H9 (cell line): Measurements from ENCODE around the gene ZNF76. TPM values are rescaled to one million over a fixed set of nuclear protein-coding genes. Genes with fewer than 3 reads are reported as not detected.
A peak's percentile ranks its signal among the peaks of the same experiment; 100 is the strongest.

Experiments
- DNase-seq: peaks from one replicate; pipeline ENCODE4 v3.0.0-alpha.2; 2017
- H2AFZ ChIP-seq: one replicate; pipeline ENCODE4 v1.6.1; 2013; ENCODE audit warnings: mild to moderate bottlenecking, low read length, control low read depth, moderate library complexity
- H2AK5ac ChIP-seq: 2 replicates; pipeline ENCODE4 v1.6.1; 2013; ENCODE audit warnings: low read length, control low read depth, mixed read lengths; ENCODE audit not compliant: insufficient read length
- H2BK120ac ChIP-seq: one replicate; pipeline ENCODE4 v1.6.1; 2013; ENCODE audit warnings: low read depth, mild to moderate bottlenecking, low read length, control low read depth, inconsistent platforms; ENCODE audit not compliant: poor library complexity, severe bottlenecking
- H2BK12ac ChIP-seq: 2 replicates; pipeline ENCODE4 v1.6.1; 2013; ENCODE audit warnings: low read length, control low read depth, mixed read lengths, low read depth; ENCODE audit not compliant: insufficient read length
- H2BK15ac ChIP-seq: 2 replicates; pipeline ENCODE4 v1.6.1; 2013; ENCODE audit warnings: low read depth, low read length, control low read depth
- H2BK20ac ChIP-seq: one replicate; pipeline ENCODE4 v1.6.1; 2013; ENCODE audit warnings: low read depth, mild to moderate bottlenecking, low read length, control low read depth, inconsistent platforms; ENCODE audit not compliant: poor library complexity, severe bottlenecking
- H2BK5ac ChIP-seq: 2 replicates; pipeline ENCODE4 v1.6.1; 2013; ENCODE audit warnings: low read length, control low read depth, mixed read lengths; ENCODE audit not compliant: insufficient read length
- H3K14ac ChIP-seq: 2 replicates; pipeline ENCODE4 v1.6.1; 2013; ENCODE audit warnings: low read length, control low read depth; ENCODE audit not compliant: insufficient read depth
- H3K18ac ChIP-seq: 2 replicates; pipeline ENCODE4 v1.6.1; 2013; ENCODE audit warnings: low read depth, mild to moderate bottlenecking, mixed read lengths, low read length, control low read depth; ENCODE audit not compliant: insufficient read length
- H3K23ac ChIP-seq: 2 replicates; pipeline ENCODE4 v1.6.1; 2013; ENCODE audit warnings: low read length, control low read depth, mixed read lengths, low read depth; ENCODE audit not compliant: insufficient read length
- H3K23me2 ChIP-seq: 2 replicates; pipeline ENCODE4 v1.6.1; 2013; ENCODE audit warnings: low read depth, mild to moderate bottlenecking, mixed read lengths, low read length, control low read depth; ENCODE audit not compliant: insufficient read length, poor library complexity, severe bottlenecking
- H3K27ac ChIP-seq: 2 replicates; pipeline ENCODE4 v1.5.1; 2013; ENCODE audit warnings: low read length, control low read depth, mixed read lengths, low read depth; ENCODE audit not compliant: insufficient read length
- H3K27me3 ChIP-seq: 2 replicates; pipeline ENCODE4 v1.6.1; 2013; ENCODE audit warnings: low read length, control low read depth, inconsistent platforms; ENCODE audit not compliant: insufficient read depth
- H3K4ac ChIP-seq: 2 replicates; pipeline ENCODE4 v1.6.1; 2013; ENCODE audit warnings: low read depth, mild to moderate bottlenecking, control low read depth, inconsistent platforms, low read length, moderate library complexity
- H3K4me1 ChIP-seq: 2 replicates; pipeline ENCODE4 v1.6.1; 2013; ENCODE audit warnings: low read length, control low read depth, inconsistent platforms; ENCODE audit not compliant: insufficient read depth
- H3K4me2 ChIP-seq: 2 replicates; pipeline ENCODE4 v1.6.1; 2013; ENCODE audit warnings: low read length, control low read depth, mixed read lengths; ENCODE audit not compliant: insufficient read length, insufficient read depth
- H3K56ac ChIP-seq: 2 replicates; pipeline ENCODE4 v1.6.1; 2013; ENCODE audit warnings: low read depth, mild to moderate bottlenecking, mixed read lengths, low read length, control low read depth; ENCODE audit not compliant: insufficient read length
- H3K79me1 ChIP-seq: 2 replicates; pipeline ENCODE4 v1.6.1; 2013; ENCODE audit warnings: low read depth, mild to moderate bottlenecking, moderate library complexity, low read length, control low read depth, inconsistent platforms; ENCODE audit not compliant: insufficient read depth, poor library complexity, severe bottlenecking
- H3K79me2 ChIP-seq: 2 replicates; pipeline ENCODE4 v1.6.1; 2013; ENCODE audit warnings: low read length, control low read depth, inconsistent platforms; ENCODE audit not compliant: insufficient read depth
- H3K9ac ChIP-seq: 2 replicates; pipeline ENCODE4 v1.6.1; 2013; ENCODE audit warnings: low read length, control low read depth, mixed read lengths; ENCODE audit not compliant: insufficient read length; ENCODE audit errors: extremely low read depth
- H3K9me3 ChIP-seq: one replicate; pipeline ENCODE4 v1.6.1; 2013; ENCODE audit warnings: low read depth, low read length, inconsistent platforms; ENCODE audit not compliant: control insufficient read depth
- H3T11ph ChIP-seq: one replicate; pipeline ENCODE4 v1.6.1; 2013; ENCODE audit warnings: mild to moderate bottlenecking, low read length, control low read depth, inconsistent platforms
- H4K20me1 ChIP-seq: one replicate; pipeline ENCODE4 v1.6.1; 2013; ENCODE audit not compliant: control insufficient read depth, insufficient read length, insufficient read depth
- H4K5ac ChIP-seq: 2 replicates; pipeline ENCODE4 v1.6.1; 2013; ENCODE audit warnings: low read depth, mild to moderate bottlenecking, mixed read lengths, low read length, control low read depth; ENCODE audit not compliant: insufficient read length
- H4K8ac ChIP-seq: replicated peaks from 2 replicates; pipeline ENCODE4 v1.6.1; 2013; ENCODE audit warnings: low read length, control low read depth, mixed read lengths, low read depth; ENCODE audit not compliant: insufficient read length
- H4K91ac ChIP-seq: 2 replicates; pipeline ENCODE4 v1.6.1; 2013; ENCODE audit warnings: low read depth, mild to moderate bottlenecking, moderate library complexity, mixed read lengths, low read length, control low read depth; ENCODE audit not compliant: insufficient read length
- H3K27ac Mint-ChIP-seq, 3 experiments: 2 replicates in 2 of 3; 3 replicates in 1 of 3; pipeline ENCODE4 v1.8.0; 2020 to 2021; ENCODE audit warnings: mixed read lengths in 3 of 3, mild to moderate bottlenecking in 1 of 3, moderate library complexity in 1 of 3
- H3K27me3 Mint-ChIP-seq: 2 replicates; pipeline ENCODE4 v1.8.0; 2021; ENCODE audit warnings: low read depth, mild to moderate bottlenecking, moderate library complexity, mixed read lengths
- H3K36me3 Mint-ChIP-seq, 3 experiments: 2 replicates in 2 of 3; 3 replicates in 1 of 3; pipeline ENCODE4 v1.8.0; 2020 to 2021; ENCODE audit warnings: low read depth in 3 of 3, mixed read lengths in 3 of 3; ENCODE audit not compliant: insufficient read depth in 1 of 3
- H3K4me1 Mint-ChIP-seq, 2 experiments: 2 replicates each; pipeline ENCODE4 v1.8.0; 2020; ENCODE audit warnings: mixed read lengths in 2 of 2
- H3K4me3 Mint-ChIP-seq, 2 experiments: 2 replicates in 1 of 2; 3 replicates in 1 of 2; pipeline ENCODE4 v1.8.0; 2020 to 2021; ENCODE audit warnings: mild to moderate bottlenecking in 2 of 2, mixed read lengths in 2 of 2, moderate library complexity in 1 of 2
- H3K9me3 Mint-ChIP-seq, 2 experiments: 2 replicates in 1 of 2; 3 replicates in 1 of 2; pipeline ENCODE4 v1.8.0; 2020; ENCODE audit warnings: mild to moderate bottlenecking in 2 of 2, mixed read lengths in 2 of 2, moderate library complexity in 1 of 2
- CTCF ChIP-seq: fragments of 200-600 bp; sonication (generic); conservative IDR thresholded peaks from 3 replicates; pipeline ENCODE4 v1.8.0; 2021; ENCODE audit warnings: antibody characterized with exemption, mild to moderate bottlenecking
- WGBS: extraction: QIAGEN DNeasy Blood & Tissue Kit; methylation state at CpG from one replicate; pipeline ENCODE4 v1.1.7; 2013; ENCODE audit warnings: missing lambda C conversion rate, low lambda C conversion rate, mixed read lengths; ENCODE audit not compliant: insufficient read length; ENCODE audit errors: extremely low coverage; 5-methylcytosine and 5-hydroxymethylcytosine counted together
- total RNA-seq: library from RNA; stranded (reverse); gene quantifications from 2 replicates; pipeline ENCODE4 v1.2.1, GENCODE V29; 2021

ZNF76 gene
- total RNA-seq, 1 experiment from 2014 or later: 21.1 TPM

GRCh38 chr6:35302604-35303241, 43.2 kb downstream of the ZNF76 start:
- Mint-ChIP-seq H3K27me3 (no peaks in the 10 kb centered on the region; the same call in 1 of the 2 replicates), H3K36me3 (no peaks in the 10 kb centered on the region)
- WGBS: no CpG with 5 or more reads among the region's 6 CpGs

More at GRCh38 chr6:35302604-35303241, 43.2 kb downstream of the ZNF76 start:
- no peak overlapping the region for H4K8ac ChIP-seq
- Mint-ChIP-seq H3K4me1 (peaks cover 20% of the 10 kb centered on the region in 2 experiments), H3K27ac (peak overlapping the region; percentile 53 to 87 (median 57); a peak in 4 of 7 replicates), H3K9me3 (no peaks in the 10 kb centered on the region), H3K4me3 (peak overlapping the region in 1 of 2 experiments; percentile 47; a peak in 1 of 5 replicates)
- H4K20me1 ChIP-seq: no peaks in the 10 kb centered on the region
- H3K23me2 ChIP-seq: no peaks in the 10 kb centered on the region
- H3K56ac ChIP-seq: no peak overlapping the region
- no peaks in the 10 kb centered on the region for H3K9me3 ChIP-seq
- no peak overlapping the region for H3K27ac ChIP-seq
- H2BK15ac ChIP-seq: no peak overlapping the region
- peak overlapping the region; percentile 3 for H3K4me2 ChIP-seq
- no peak overlapping the region for H4K5ac ChIP-seq
- no peaks in the 10 kb centered on the region for H3K79me2 ChIP-seq
- H3K4me1 ChIP-seq: peaks cover 2% of the 10 kb centered on the region; the same call in 1 of the 2 replicates
- no peak overlapping the region for H3K9ac ChIP-seq
- no peak overlapping the region for H3K18ac ChIP-seq
- no peak overlapping the region for H2BK120ac ChIP-seq
- H4K91ac ChIP-seq: no peak overlapping the region
- no peak overlapping the region for H3K23ac ChIP-seq
- no peak for TF ChIP-seq CTCF
- no peak overlapping the region for H2BK12ac ChIP-seq
- H3T11ph ChIP-seq: no peak overlapping the region
- no peak overlapping the region for H2AFZ ChIP-seq
- no peak overlapping the region for H3K4ac ChIP-seq
- DNase-seq: peak; percentile 80
- no peaks in the 10 kb centered on the region for H3K79me1 ChIP-seq
- no peak overlapping the region for H2AK5ac ChIP-seq
- no peaks in the 10 kb centered on the region for H3K27me3 ChIP-seq
- H2BK20ac ChIP-seq: no peak overlapping the region
- no peak overlapping the region for H3K14ac ChIP-seq
- no peak overlapping the region for H2BK5ac ChIP-seq
